NB4 (cell line): ENCODE data around the gene CCHCR1.

Source experiments
- CTCF ChIP-seq: IDR thresholded peaks from one replicate; pipeline ENCODE4 v1.5.1; 2012; ENCODE audit warnings: low read depth, low read length
- MYC ChIP-seq: IDR thresholded peaks from 2 replicates; pipeline ENCODE4 v1.6.1; 2011; ENCODE audit warnings: low read depth, low read length
- POLR2A ChIP-seq: IDR thresholded peaks from 2 replicates; pipeline ENCODE4 v1.6.1; 2011; ENCODE audit warnings: mild to moderate bottlenecking; ENCODE audit not compliant: insufficient read length; ENCODE audit errors: extremely low read depth

- TF ChIP-seq CTCF (no peak), POLR2A (peak; percentile 28), MYC (no peak)
These were observed 699 bp upstream of the CCHCR1 start, which contains the start of gene TCF19 for GRCh38 chr6:31158140-31158862.
